T-helper 1 cell treated with Interleukin-12 subunit alpha and Interleukin-12 subunit beta and Interleukin-4 antibody, amounts not matched to agents 30 ng/mL and 1 ng/mL, for 36 hours (primary cell): ENCODE results near the gene HNF1B. TPM values are rescaled to one million over a fixed set of nuclear protein-coding genes. Genes with fewer than 3 reads are reported as not detected.

Source experiments
- intact Hi-C: fragments of 100-400 bp; cut with micrococcal nuclease; formaldehyde crosslinking; loops from one replicate; pipeline ENCODE4 v1.15.1; 2024
- total RNA-seq: library from RNA; stranded (reverse); gene quantifications from 2 replicates; pipeline ENCODE4 v1.2.3, GENCODE V29; 2022

Gene HNF1B
- total RNA-seq, 1 donor from 2014 or later, result 1.8 TPM

- intact Hi-C loops, result loop anchor here (2.0 kb wide), 1 partner anchor 15 kb away; no protein-coding TSS in a partner anchor
Measured at GRCh38 chr17:37761961-37762360, 17.1 kb upstream of the HNF1B start.

GRCh38 chr17:37761059-37761458, 16.2 kb upstream of the HNF1B start:
- intact Hi-C loops, result loop anchor here (2.0 kb wide), 1 partner anchor 14 kb away; no protein-coding TSS in a partner anchor

GRCh38 chr17:37759014-37759637, 14.3 kb upstream of the HNF1B start:
- intact Hi-C loops, result no loop called here

- intact Hi-C loops, result no loop called here
Measured at GRCh38 chr17:37756051-37756450, 11.2 kb upstream of the HNF1B start.

GRCh38 chr17:37755455-37755854, 10.6 kb upstream of the HNF1B start:
- intact Hi-C loops, result no loop called here

- intact Hi-C loops, result no loop called here
Measured at GRCh38 chr17:37754363-37754762, 9.5 kb upstream of the HNF1B start.

GRCh38 chr17:37752482-37752881, 7.6 kb upstream of the HNF1B start:
- intact Hi-C loops, result no loop called here

- intact Hi-C loops, result no loop called here
Measured at GRCh38 chr17:37750768-37751475, 6.1 kb upstream of the HNF1B start.

GRCh38 chr17:37750292-37750691, 5.4 kb upstream of the HNF1B start:
- intact Hi-C loops, result no loop called here

- intact Hi-C loops, result loop anchor here (2.0 to 10.0 kb wide), 3 partner anchors 14 to 1858 kb away; partner anchors contain the start of genes AATF and NEUROD2
Measured at GRCh38 chr17:37747222-37747621, 2.4 kb upstream of the HNF1B start.

GRCh38 chr17:37746617-37747016, 1.8 kb upstream of the HNF1B start:
- intact Hi-C loops, result loop anchor here (2.0 to 10.0 kb wide), 3 partner anchors 14 to 1858 kb away; partner anchors contain the start of genes AATF and NEUROD2

GRCh38 chr17:37745801-37746426, 1.1 kb upstream of the HNF1B start:
- intact Hi-C loops, result loop anchor here (1.0 to 10.0 kb wide), 5 partner anchors 15 to 1859 kb away; partner anchors contain the start of genes AATF and NEUROD2

- intact Hi-C loops, result loop anchor here (5.0 to 10.0 kb wide), 2 partner anchors 103 to 1860 kb away; partner anchors contain the start of gene NEUROD2
Measured at GRCh38 chr17:37744633-37744927, 279 bp downstream of the HNF1B start.

GRCh38 chr17:37743875-37744632, 805 bp downstream of the HNF1B start:
- intact Hi-C loops, result loop anchor here (5.0 to 10.0 kb wide), 2 partner anchors 103 to 1861 kb away; partner anchors contain the start of gene NEUROD2

GRCh38 chr17:37743612-37743874, 1.3 kb downstream of the HNF1B start:
- intact Hi-C loops, result loop anchor here (5.0 to 10.0 kb wide), 2 partner anchors 104 to 1861 kb away; partner anchors contain the start of gene NEUROD2

- intact Hi-C loops, result loop anchor here (5.0 to 10.0 kb wide), 2 partner anchors 104 to 1862 kb away; partner anchors contain the start of gene NEUROD2
Measured at GRCh38 chr17:37742762-37743611, 1.9 kb downstream of the HNF1B start.

- intact Hi-C loops, result loop anchor here (5.0 to 10.0 kb wide), 2 partner anchors 105 to 1863 kb away; partner anchors contain the start of gene NEUROD2
Measured at GRCh38 chr17:37742116-37742761, 2.6 kb downstream of the HNF1B start.

- intact Hi-C loops, result loop anchor here (5.0 to 10.0 kb wide), 2 partner anchors 106 to 1863 kb away; partner anchors contain the start of gene NEUROD2
Measured at GRCh38 chr17:37741341-37742115, 3.3 kb downstream of the HNF1B start.

- intact Hi-C loops, result loop anchor here (5.0 to 10.0 kb wide), 2 partner anchors 106 to 1864 kb away; partner anchors contain the start of gene NEUROD2
Measured at GRCh38 chr17:37740915-37741314, 3.9 kb downstream of the HNF1B start.
